GM23338 (cell line): Measurements from ENCODE around the gene PUS1. TPM values are rescaled to one million over a fixed set of nuclear protein-coding genes. Genes with fewer than 3 reads are reported as not detected.

Experiments
- ATAC-seq: fragments of 200-7000 bp; cut with Tn5 transposase; 3 replicates; pipeline ENCODE4 v1.9.1; 2020
- DNase-seq: peaks from one replicate; pipeline ENCODE4 v3.0.0-alpha.2; 2015; ENCODE audit warnings: low spot score
- H2AFZ ChIP-seq: fragments of 200-600 bp; sonication (generic); 2 replicates; pipeline ENCODE4 v1.8.0; 2016; ENCODE audit warnings: antibody characterized with exemption, mild to moderate bottlenecking, moderate library complexity
- H3F3A ChIP-seq: fragments of 200-600 bp; sonication (generic); replicated peaks from 2 replicates; pipeline ENCODE4 v1.8.0; 2017; ENCODE audit warnings: antibody characterized with exemption, mixed run types, low read depth
- H3K27ac ChIP-seq: fragments of 200-600 bp; sonication (generic); 2 replicates; pipeline ENCODE4 v1.6.1; 2016; ENCODE audit warnings: low read depth
- H3K27me3 ChIP-seq: fragments of 200-600 bp; sonication (generic); 2 replicates; pipeline ENCODE4 v1.8.0; 2016; ENCODE audit warnings: mild to moderate bottlenecking, mixed run types, moderate library complexity; ENCODE audit not compliant: insufficient read depth
- H3K36me3 ChIP-seq: fragments of 200-600 bp; sonication (generic); 2 replicates; pipeline ENCODE4 v1.8.0; 2016; ENCODE audit warnings: mild to moderate bottlenecking; ENCODE audit not compliant: insufficient read depth
- H3K4me1 ChIP-seq: fragments of 200-600 bp; sonication (generic); 2 replicates; pipeline ENCODE4 v1.8.0; 2016; ENCODE audit warnings: mild to moderate bottlenecking, moderate library complexity; ENCODE audit not compliant: insufficient read depth
- H3K4me2 ChIP-seq: fragments of 200-600 bp; sonication (generic); 2 replicates; pipeline ENCODE4 v1.7.1; 2017; ENCODE audit warnings: mixed run types
- H3K4me3 ChIP-seq: fragments of 200-600 bp; sonication (generic); 2 replicates; pipeline ENCODE4 v1.6.1; 2016; ENCODE audit warnings: mixed run types
- H3K79me2 ChIP-seq: fragments of 200-600 bp; sonication (generic); replicated peaks from 2 replicates; pipeline ENCODE4 v1.8.0; 2017; ENCODE audit warnings: mild to moderate bottlenecking; ENCODE audit not compliant: insufficient read depth
- H3K9me2 ChIP-seq: fragments of 200-600 bp; sonication (generic); 2 replicates; pipeline ENCODE4 v1.8.0; 2017; ENCODE audit not compliant: insufficient read depth
- H4K20me1 ChIP-seq: fragments of 200-600 bp; sonication (generic); replicated peaks from 2 replicates; pipeline ENCODE4 v1.8.0; 2017; ENCODE audit warnings: mild to moderate bottlenecking; ENCODE audit not compliant: insufficient read depth
- H3K27ac Mint-ChIP-seq: 2 replicates; pipeline ENCODE4 v1.8.0; 2020; ENCODE audit warnings: inconsistent platforms, mild to moderate bottlenecking, moderate library complexity, mixed read lengths
- H3K27me3 Mint-ChIP-seq: 3 replicates; pipeline ENCODE4 v1.8.0; 2022; ENCODE audit warnings: low read depth, mild to moderate bottlenecking, moderate library complexity, mixed read lengths, inconsistent platforms; ENCODE audit not compliant: insufficient read depth, poor library complexity
- H3K36me3 Mint-ChIP-seq: 3 replicates; pipeline ENCODE4 v1.8.0; 2021; ENCODE audit warnings: low read depth, mild to moderate bottlenecking, inconsistent platforms, moderate library complexity, mixed read lengths
- H3K4me1 Mint-ChIP-seq: 3 replicates; pipeline ENCODE4 v1.8.0; 2020; ENCODE audit warnings: mild to moderate bottlenecking, inconsistent platforms, mixed read lengths
- H3K4me3 Mint-ChIP-seq: 3 replicates; pipeline ENCODE4 v1.8.0; 2021; ENCODE audit warnings: moderate library complexity, mild to moderate bottlenecking, inconsistent platforms, mixed read lengths
- H3K9me3 Mint-ChIP-seq: 3 replicates; pipeline ENCODE4 v1.8.0; 2020; ENCODE audit warnings: moderate library complexity, mild to moderate bottlenecking, inconsistent platforms, mixed read lengths
- CREB1 ChIP-seq: fragments of 250-450 bp; sonication (Bioruptor Pico); IDR thresholded peaks from 2 replicates; pipeline ENCODE4 v1.5.0; 2020; ENCODE audit warnings: low read depth, mild to moderate bottlenecking, moderate library complexity
- EZH2phosphoT487 ChIP-seq: fragments of 200-600 bp; sonication (generic); IDR thresholded peaks from one replicate; pipeline ENCODE4 v1.8.1; 2018; ENCODE audit warnings: antibody characterized with exemption; ENCODE audit not compliant: unreplicated experiment
- JUNB ChIP-seq: IDR thresholded peaks from one replicate; pipeline ENCODE4 v1.6.1; 2016; ENCODE audit warnings: antibody characterized with exemption; ENCODE audit not compliant: unreplicated experiment
- NANOG ChIP-seq: IDR thresholded peaks from 2 replicates; pipeline ENCODE4 v1.6.1; 2016; ENCODE audit warnings: antibody characterized with exemption, borderline replicate concordance
- POLR2AphosphoS5 ChIP-seq: IDR thresholded peaks from 2 replicates; pipeline ENCODE4 v1.6.1; 2016; ENCODE audit warnings: antibody characterized with exemption, low read depth
- ZNF114 ChIP-seq: fragments of 250-450 bp; sonication (Bioruptor Pico); IDR thresholded peaks from 2 replicates; pipeline ENCODE4 v1.5.0; 2020; ENCODE audit warnings: mild to moderate bottlenecking, moderate library complexity
- ZNF331 ChIP-seq: fragments of 250-450 bp; sonication (Bioruptor Pico); IDR thresholded peaks from 2 replicates; pipeline ENCODE4 v1.5.0; 2020; ENCODE audit warnings: low read depth, mild to moderate bottlenecking, moderate library complexity
- polyA plus RNA-seq: library from polyadenylated mRNA; unstranded; fragments of >200 nt; fragmentation: Nextera tagmentation; extraction: Ambion mirVana; gene quantifications from 2 replicates; pipeline ENCODE4 v1.2.1, GENCODE V29; 2016
- total RNA-seq: library from RNA; depleted of rRNA; stranded (reverse); fragments of >200 nt; shearing (Covaris generic); gene quantifications from 2 replicates; pipeline ENCODE4 v1.2.3, GENCODE V29; 2014
- TF ChIP-seq, protein P1 (sequence below): IDR thresholded peaks from one replicate; pipeline ENCODE4 v1.6.1; 2018; ENCODE audit warnings: antibody characterized with exemption; ENCODE audit not compliant: unreplicated experiment
- TF ChIP-seq, protein P2 (sequence below), 2 experiments: fragments of 200-600 bp in 1 of 2; sonication (generic) in 1 of 2; conservative IDR thresholded peaks; 2 replicates each; pipeline versions ENCODE4 v1.5.1 to v1.6.1; 2016 to 2017; ENCODE audit warnings: antibody characterized with exemption in 2 of 2, low read depth in 2 of 2, mild to moderate bottlenecking in 2 of 2, moderate library complexity in 1 of 2

The PUS1 gene
- total and polyA plus RNA-seq, 2 experiments from 2014 or later, result 52.4 to 73.0 TPM

DNA sequence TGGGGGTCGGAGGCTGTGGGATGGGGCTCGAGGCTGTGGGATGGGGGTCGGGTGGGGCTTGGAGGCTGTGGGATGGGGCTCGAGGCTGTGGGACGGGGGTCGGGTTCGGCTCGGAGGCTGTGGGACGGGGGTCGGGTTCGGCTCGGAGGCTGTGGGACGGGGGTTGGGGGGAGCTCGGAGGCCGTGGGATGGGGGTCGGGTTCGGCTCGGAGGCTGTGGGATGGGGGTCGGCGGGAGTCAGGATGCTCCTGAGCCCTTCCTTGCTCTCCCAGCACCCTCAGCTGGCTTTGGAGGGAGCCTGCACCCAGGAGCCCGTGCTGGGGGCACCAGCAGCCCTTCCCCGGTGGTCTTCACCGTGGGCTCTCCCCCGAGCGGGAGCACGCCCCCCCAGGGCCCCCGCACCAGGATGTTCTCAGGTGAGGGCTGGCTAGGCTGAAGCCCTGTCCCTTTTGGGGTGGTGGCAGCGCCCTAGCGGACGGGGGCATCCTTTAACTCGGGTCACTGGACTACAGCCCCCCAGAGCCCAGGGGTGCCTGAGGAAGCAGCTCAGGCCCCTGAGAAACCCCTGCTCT, 11.9 kb upstream of the PUS1 start:
- no peak overlapping the region for H3K4me3 Mint-ChIP-seq
- no peaks in the 10 kb centered on the region for H3K36me3 ChIP-seq

DNA sequence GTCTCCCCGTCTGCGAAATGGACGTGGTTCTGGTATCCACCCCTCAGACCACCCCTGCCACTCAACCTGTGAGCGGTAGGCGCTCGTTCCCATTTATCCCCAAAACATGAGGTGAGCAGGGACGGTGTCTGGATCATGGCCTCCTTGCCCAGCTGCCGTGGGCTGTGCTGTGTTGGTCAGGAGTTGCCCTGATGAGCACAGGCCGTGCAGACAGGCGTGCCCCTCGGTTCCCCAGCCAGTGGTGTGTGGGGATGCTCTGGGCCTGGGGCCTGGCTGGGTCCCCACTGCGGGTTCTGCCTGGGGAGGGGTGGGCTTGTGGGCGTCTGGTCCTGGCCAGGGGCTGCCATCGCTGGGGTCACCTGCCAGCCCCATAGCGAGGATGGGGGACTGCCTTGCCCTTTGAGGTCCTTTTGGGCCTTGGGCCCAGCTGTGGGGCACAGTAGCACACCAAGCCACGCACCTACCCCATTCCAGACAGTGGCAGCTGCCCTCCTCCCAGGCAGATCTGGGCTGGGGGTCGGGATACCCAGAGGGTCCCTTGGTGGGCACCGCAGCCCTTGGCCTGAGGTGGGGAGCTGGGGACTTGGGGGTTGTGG, 11.3 kb upstream of the PUS1 start:
- H3K9me3 Mint-ChIP-seq, result no peaks in the 10 kb centered on the region
- H3K27me3 ChIP-seq, result no peaks in the 10 kb centered on the region
- TF ChIP-seq ZNF114 (CRISPR knock-in tag) (no peak), ZNF331 (CRISPR knock-in tag) (no peak), POLR2AphosphoS5 (no peak)

More for the DNA sequence above, 11.9 kb upstream of the PUS1 start:
- Mint-ChIP-seq H3K4me1 (no peaks in the 10 kb centered on the region; the same call in 2 of the 3 replicates), H3K27me3 (peaks cover 5% of the 10 kb centered on the region), H3K36me3 (peaks cover 23% of the 10 kb centered on the region; the same call in 2 of the 3 replicates), H3K9me3 (no peaks in the 10 kb centered on the region), H3K27ac (no peak overlapping the region)
- no peak overlapping the region for H3K4me2 ChIP-seq
- TF ChIP-seq CREB1 (CRISPR knock-in tag) (no peak), ZNF331 (CRISPR knock-in tag) (no peak), EZH2phosphoT487 (no peak), NANOG (no peak), POLR2AphosphoS5 (no peak), JUNB (no peak)
- TF ChIP-seq, protein P1, sequence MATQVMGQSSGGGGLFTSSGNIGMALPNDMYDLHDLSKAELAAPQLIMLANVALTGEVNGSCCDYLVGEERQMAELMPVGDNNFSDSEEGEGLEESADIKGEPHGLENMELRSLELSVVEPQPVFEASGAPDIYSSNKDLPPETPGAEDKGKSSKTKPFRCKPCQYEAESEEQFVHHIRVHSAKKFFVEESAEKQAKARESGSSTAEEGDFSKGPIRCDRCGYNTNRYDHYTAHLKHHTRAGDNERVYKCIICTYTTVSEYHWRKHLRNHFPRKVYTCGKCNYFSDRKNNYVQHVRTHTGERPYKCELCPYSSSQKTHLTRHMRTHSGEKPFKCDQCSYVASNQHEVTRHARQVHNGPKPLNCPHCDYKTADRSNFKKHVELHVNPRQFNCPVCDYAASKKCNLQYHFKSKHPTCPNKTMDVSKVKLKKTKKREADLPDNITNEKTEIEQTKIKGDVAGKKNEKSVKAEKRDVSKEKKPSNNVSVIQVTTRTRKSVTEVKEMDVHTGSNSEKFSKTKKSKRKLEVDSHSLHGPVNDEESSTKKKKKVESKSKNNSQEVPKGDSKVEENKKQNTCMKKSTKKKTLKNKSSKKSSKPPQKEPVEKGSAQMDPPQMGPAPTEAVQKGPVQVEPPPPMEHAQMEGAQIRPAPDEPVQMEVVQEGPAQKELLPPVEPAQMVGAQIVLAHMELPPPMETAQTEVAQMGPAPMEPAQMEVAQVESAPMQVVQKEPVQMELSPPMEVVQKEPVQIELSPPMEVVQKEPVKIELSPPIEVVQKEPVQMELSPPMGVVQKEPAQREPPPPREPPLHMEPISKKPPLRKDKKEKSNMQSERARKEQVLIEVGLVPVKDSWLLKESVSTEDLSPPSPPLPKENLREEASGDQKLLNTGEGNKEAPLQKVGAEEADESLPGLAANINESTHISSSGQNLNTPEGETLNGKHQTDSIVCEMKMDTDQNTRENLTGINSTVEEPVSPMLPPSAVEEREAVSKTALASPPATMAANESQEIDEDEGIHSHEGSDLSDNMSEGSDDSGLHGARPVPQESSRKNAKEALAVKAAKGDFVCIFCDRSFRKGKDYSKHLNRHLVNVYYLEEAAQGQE, result no peak
- TF ChIP-seq, protein P2, sequence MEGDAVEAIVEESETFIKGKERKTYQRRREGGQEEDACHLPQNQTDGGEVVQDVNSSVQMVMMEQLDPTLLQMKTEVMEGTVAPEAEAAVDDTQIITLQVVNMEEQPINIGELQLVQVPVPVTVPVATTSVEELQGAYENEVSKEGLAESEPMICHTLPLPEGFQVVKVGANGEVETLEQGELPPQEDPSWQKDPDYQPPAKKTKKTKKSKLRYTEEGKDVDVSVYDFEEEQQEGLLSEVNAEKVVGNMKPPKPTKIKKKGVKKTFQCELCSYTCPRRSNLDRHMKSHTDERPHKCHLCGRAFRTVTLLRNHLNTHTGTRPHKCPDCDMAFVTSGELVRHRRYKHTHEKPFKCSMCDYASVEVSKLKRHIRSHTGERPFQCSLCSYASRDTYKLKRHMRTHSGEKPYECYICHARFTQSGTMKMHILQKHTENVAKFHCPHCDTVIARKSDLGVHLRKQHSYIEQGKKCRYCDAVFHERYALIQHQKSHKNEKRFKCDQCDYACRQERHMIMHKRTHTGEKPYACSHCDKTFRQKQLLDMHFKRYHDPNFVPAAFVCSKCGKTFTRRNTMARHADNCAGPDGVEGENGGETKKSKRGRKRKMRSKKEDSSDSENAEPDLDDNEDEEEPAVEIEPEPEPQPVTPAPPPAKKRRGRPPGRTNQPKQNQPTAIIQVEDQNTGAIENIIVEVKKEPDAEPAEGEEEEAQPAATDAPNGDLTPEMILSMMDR (conservative IDR thresholded peaks at IDR 0.05; ENCODE audit: low read depth in 2 of 2), result no peak
- DNase-seq, result no peak
- H3F3A ChIP-seq, result 0 out of 2 replicates have a peak, but pooled peaks cover 4% of the 10 kb centered on the region
- no peaks in the 10 kb centered on the region for H3K27me3 ChIP-seq
- no peak for ATAC-seq
- 0 out of 2 replicates have a peak, but pooled peaks cover under 1% of the 10 kb centered on the region for H4K20me1 ChIP-seq
- H3K4me1 ChIP-seq, result no peaks in the 10 kb centered on the region
- H3K27ac ChIP-seq, result no peak overlapping the region
- H3K4me3 ChIP-seq, result no peak overlapping the region
- no peaks in the 10 kb centered on the region for H3K79me2 ChIP-seq
- no peaks in the 10 kb centered on the region for H3K9me2 ChIP-seq
- no peak overlapping the region for H2AFZ ChIP-seq

More for the DNA sequence above, 11.3 kb upstream of the PUS1 start:
- DNase-seq (no peak), ATAC-seq (no peak)
- H3K9me2 ChIP-seq, result no peaks in the 10 kb centered on the region
- H3K4me3 ChIP-seq, result no peak overlapping the region
- no peak overlapping the region for H2AFZ ChIP-seq
- H3K4me2 ChIP-seq, result no peak overlapping the region
- H3K27ac ChIP-seq, result no peak overlapping the region
- Mint-ChIP-seq H3K4me1 (no peaks in the 10 kb centered on the region; the same call in 2 of the 3 replicates), H3K27ac (no peak overlapping the region), H3K27me3 (peaks cover 5% of the 10 kb centered on the region), H3K36me3 (peaks cover 23% of the 10 kb centered on the region; the same call in 2 of the 3 replicates), H3K4me3 (no peak overlapping the region)
- no peaks in the 10 kb centered on the region for H3K36me3 ChIP-seq
- H3K79me2 ChIP-seq, result no peaks in the 10 kb centered on the region
- no peaks in the 10 kb centered on the region for H3K4me1 ChIP-seq
- H3F3A ChIP-seq, result 0 out of 2 replicates have a peak, but pooled peaks cover 4% of the 10 kb centered on the region
- H4K20me1 ChIP-seq, result 0 out of 2 replicates have a peak, but pooled peaks cover 6% of the 10 kb centered on the region
